ENCODE data around the gene ELF2. TPM values are rescaled to one million over a fixed set of nuclear protein-coding genes. Genes with fewer than 3 reads are reported as not detected.
A peak's percentile ranks its signal among the peaks of the same experiment; 100 is the strongest.
"Not testable (repeated sequence)": the region's sequence is repeated elsewhere in the genome, so short reads cannot be mapped to it uniquely, and the experiment has no call there.

The ELF2 gene
- total RNA-seq, 2 experiments from 2014 or later: 20.1 to 20.4 TPM

- Mint-ChIP-seq H3K9me3 (no peaks in the 10 kb centered on the region), H3K27me3 (no peaks in the 10 kb centered on the region), H3K27ac (no peak overlapping the region), H3K4me1 (ENCODE audit: low read depth) (peaks cover 13% of the 10 kb centered on the region), H3K36me3 (ENCODE audit: low read depth) (peaks cover 30% of the 10 kb centered on the region), H3K4me3 (no peak overlapping the region)
- ATAC-seq: no peak
- intact Hi-C loops (cut with micrococcal nuclease): no loop called here
- no peak for DNase-seq
- POLR2A ChIA-PET: interaction anchor here (1.0 to 1.1 kb wide), 2 partner anchors 10 to 11 kb away, joined by 3 to 4 read pairs; no protein-coding TSS in a partner anchor
- no peak for TF ChIP-seq CTCF (IDR thresholded peaks at IDR 0.05)
- CTCF ChIA-PET: interaction anchor here (6.9 kb wide), 1 partner anchor 13 kb away, joined by 52 read pairs; no protein-coding TSS in a partner anchor
Measured at GRCh38 chr4:139042981-139043460, 134.0 kb downstream of the ELF2 start.

GRCh38 chr4:139038874-139039443 is 138.1 kb downstream of the ELF2 start:
- ChIA-PET CTCF (interaction anchor here (0.9 to 1.5 kb wide), 2 partner anchors 9 to 16 kb away, joined by 3 to 17 read pairs; no protein-coding TSS in a partner anchor), POLR2A (interaction anchor here (1.0 to 2.0 kb wide), 3 partner anchors 9 to 18 kb away, joined by 3 to 5 read pairs (median 3); no protein-coding TSS in a partner anchor)
- H3K36me3 Mint-ChIP-seq (ENCODE audit: low read depth): peaks cover 18% of the 10 kb centered on the region
- peaks cover 10% of the 10 kb centered on the region for H3K4me1 Mint-ChIP-seq (ENCODE audit: low read depth)
- no peak for TF ChIP-seq CTCF (IDR thresholded peaks at IDR 0.05)
- ATAC-seq (no peak), DNase-seq (no peak)
- intact Hi-C loops (cut with micrococcal nuclease): no loop called here
- no peak overlapping the region for H3K4me3 Mint-ChIP-seq
- no peaks in the 10 kb centered on the region for H3K9me3 Mint-ChIP-seq
- no peaks in the 10 kb centered on the region for H3K27me3 Mint-ChIP-seq
- no peak overlapping the region for H3K27ac Mint-ChIP-seq

GRCh38 chr4:139036885-139037284 is 140.1 kb downstream of the ELF2 start:
- DNase-seq (no peak), ATAC-seq (no peak)
- Mint-ChIP-seq H3K9me3 (no peaks in the 10 kb centered on the region), H3K36me3 (ENCODE audit: low read depth) (peaks cover 11% of the 10 kb centered on the region), H3K4me3 (no peak overlapping the region), H3K4me1 (ENCODE audit: low read depth) (peaks cover 10% of the 10 kb centered on the region), H3K27me3 (no peaks in the 10 kb centered on the region), H3K27ac (no peak overlapping the region)
- intact Hi-C loops (cut with micrococcal nuclease): no loop called here
- POLR2A ChIA-PET: interaction anchor here (1.0 kb wide), 1 partner anchor 18 kb away, joined by 3 read pairs; no protein-coding TSS in a partner anchor
- no peak for TF ChIP-seq CTCF (IDR thresholded peaks at IDR 0.05)
- CTCF ChIA-PET: no interaction called here

GRCh38 chr4:139035650-139036049 is 141.4 kb downstream of the ELF2 start:
- ATAC-seq: no peak
- ChIA-PET POLR2A (interaction anchor here (1.0 to 1.4 kb wide), 2 partner anchors 9 to 16 kb away, joined by 3 to 5 read pairs; no protein-coding TSS in a partner anchor), CTCF (no interaction called here)
- H3K36me3 Mint-ChIP-seq (ENCODE audit: low read depth): peaks cover 14% of the 10 kb centered on the region
- no peak for DNase-seq
- peaks cover 11% of the 10 kb centered on the region for H3K4me1 Mint-ChIP-seq (ENCODE audit: low read depth)
- no peak overlapping the region for H3K4me3 Mint-ChIP-seq
- no peaks in the 10 kb centered on the region for H3K9me3 Mint-ChIP-seq
- no peak for TF ChIP-seq CTCF (IDR thresholded peaks at IDR 0.05)
- H3K27me3 Mint-ChIP-seq: no peaks in the 10 kb centered on the region
- intact Hi-C loops (cut with micrococcal nuclease): no loop called here
- H3K27ac Mint-ChIP-seq: no peak overlapping the region

DNA sequence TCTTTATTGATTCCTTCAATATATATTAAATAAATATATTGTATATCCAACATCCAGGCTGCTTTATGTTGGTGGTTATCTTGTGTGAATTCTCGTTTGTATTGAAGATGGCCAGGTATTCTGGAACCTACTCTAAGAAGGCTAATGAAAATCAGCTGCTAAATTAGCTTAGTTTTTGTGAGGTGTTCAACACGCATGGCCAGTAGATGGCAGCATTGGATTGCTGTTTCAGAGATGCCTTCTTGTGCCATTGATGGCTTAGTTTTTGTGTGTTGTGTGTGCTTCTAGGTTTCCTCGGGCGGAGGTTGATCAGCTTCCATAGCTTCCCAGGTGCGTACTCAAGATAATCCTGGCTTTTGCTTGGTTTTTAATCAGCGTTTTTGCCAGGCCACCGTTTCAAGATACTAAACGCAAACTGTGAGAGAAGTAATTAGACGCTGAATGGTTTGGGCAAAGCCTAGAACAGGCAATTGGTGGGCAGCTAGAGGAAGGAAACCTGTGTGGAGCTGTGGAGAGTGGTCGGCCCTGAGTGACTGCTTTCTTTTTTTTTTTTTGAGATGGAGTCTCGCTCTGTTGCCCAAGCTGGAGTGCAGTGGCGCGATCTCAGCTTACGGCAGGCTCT is 146.3 kb downstream of the ELF2 start:
- intact Hi-C loops (cut with micrococcal nuclease): loop anchor here (5.0 kb wide), 1 partner anchor 52 kb away; no protein-coding TSS in a partner anchor
- Mint-ChIP-seq H3K4me3 (no peak overlapping the region), H3K27me3 (no peaks in the 10 kb centered on the region), H3K27ac (no peak overlapping the region), H3K4me1 (ENCODE audit: low read depth) (peaks cover 12% of the 10 kb centered on the region), H3K9me3 (no peaks in the 10 kb centered on the region), H3K36me3 (ENCODE audit: low read depth) (peaks cover 11% of the 10 kb centered on the region)
- CTCF ChIA-PET: interaction anchor here (0.5 to 5.2 kb wide), 58 partner anchors 8 to 586 kb away, joined by 3 to 79 read pairs (median 5); partner anchors contain the start of genes MGARP and NOCT
- TF ChIP-seq CTCF (IDR thresholded peaks at IDR 0.05): peak; percentile 71
- POLR2A ChIA-PET: interaction anchor here (0.8 to 1.7 kb wide), 6 partner anchors 10 to 53 kb away, joined by 3 to 7 read pairs (median 4); partner anchors contain the start of gene NOCT
- DNase-seq (peak; percentile 84), ATAC-seq (peak; percentile 81)

- intact Hi-C loops (cut with micrococcal nuclease): loop anchor here (5.0 kb wide), 1 partner anchor 52 kb away; no protein-coding TSS in a partner anchor
- CTCF ChIA-PET: interaction anchor here (0.5 to 5.2 kb wide), 58 partner anchors 9 to 587 kb away, joined by 3 to 79 read pairs (median 5); partner anchors contain the start of genes MGARP and NOCT
- not testable (repeated sequence) for DNase-seq; H3K4me3 Mint-ChIP-seq; H3K27me3 Mint-ChIP-seq; ATAC-seq; H3K27ac Mint-ChIP-seq; H3K36me3 Mint-ChIP-seq (ENCODE audit: low read depth); H3K9me3 Mint-ChIP-seq
- POLR2A ChIA-PET: interaction anchor here (0.8 to 1.7 kb wide), 7 partner anchors 8 to 36 kb away, joined by 3 to 9 read pairs (median 4); partner anchors contain the start of gene NOCT
- peaks cover 11% of the 10 kb centered on the region for H3K4me1 Mint-ChIP-seq (ENCODE audit: low read depth)
Measured at GRCh38 chr4:139029866-139030363, 147.1 kb downstream of the ELF2 start.

Data from activated CD8-positive, alpha-beta T cell treated with anti-CD3 and anti-CD28 coated beads for 36 hours (primary cell).